ENCODE data around the gene DRAP1. TPM values are rescaled to one million over a fixed set of nuclear protein-coding genes. Genes with fewer than 3 reads are reported as not detected.

The DRAP1 gene
- total and polyA plus RNA-seq, 4 experiments from 2014 or later: 78.2 to 102 (median 84.6) TPM

GRCh38 chr11:65872586-65873317, 46.5 kb upstream of the DRAP1 start, which contains the start of gene EFEMP2:
Gene EFEMP2 (minus strand): TSS chr11:65872800. CDS start chr11:65872354, 446 bp downstream.
- peak within 1 kb of the TSS; percentile 77 for H3K27ac ChIP-seq (ENCODE audit: low read depth, low read length)
- H3K27ac Mint-ChIP-seq: peak within 1 kb of the TSS; percentile 85 to 96 (median 94)
- ChIA-PET CTCF (ENCODE audit: partially characterized antibody) (interaction anchor here (1.9 to 6.6 kb wide), 2 partner anchors 13 to 15 kb away, joined by 29 to 104 read pairs; partner anchors contain the start of genes CCDC85B, FIBP and MUS81), POLR2A (ENCODE audit: partially characterized antibody) (interaction anchor here (0.6 to 11.3 kb wide), 14 partner anchors 9 to 300 kb away, joined by 3 to 222 read pairs (median 6); partner anchors contain the start of genes BANF1, C11orf68, CCDC85B and CFL1)
- H3K27me3 ChIP-seq (ENCODE audit: insufficient read depth, low read length): no peaks in the 10 kb centered on the region
- peak in 1 of 5 donors; percentile 38 for DNase-seq
- peaks cover 7 to 41% (median 20%) of the 10 kb centered on the region in 4 donors for H3K4me1 Mint-ChIP-seq
- no peaks in the 10 kb centered on the region for H3K36me3 Mint-ChIP-seq
- H3K4me3 Mint-ChIP-seq: peak within 1 kb of the TSS; percentile 71 to 95 (median 89)
- intact Hi-C loops (cut with micrococcal nuclease): loop anchor here (2.0 kb wide), 2 partner anchors 14 to 16 kb away; partner anchors contain the start of genes CFL1 and FIBP
- H3K4me1 ChIP-seq (ENCODE audit: insufficient read depth, low read length): peaks cover 20% of the 10 kb centered on the region
- no peaks in the 10 kb centered on the region for H3K27me3 Mint-ChIP-seq
- peak within 1 kb of the TSS; percentile 57 to 69 for H3K4me3 ChIP-seq (ENCODE audit: low read length in 2 of 2)
- no peaks in the 10 kb centered on the region for H3K36me3 ChIP-seq (ENCODE audit: insufficient read depth, low read length)
- H3K9me3 ChIP-seq (ENCODE audit: control insufficient read depth in 1 of 2, low read length in 2 of 2): no peaks in the 10 kb centered on the region
- H3K9me3 Mint-ChIP-seq: no peaks in the 10 kb centered on the region

GRCh38 chr11:65873318-65874156, 45.7 kb upstream of the DRAP1 start:
- Mint-ChIP-seq H3K4me1 (peaks cover 7 to 45% (median 20%) of the 10 kb centered on the region in 4 donors), H3K27ac (peak overlapping the region; percentile 85 to 96 (median 94)), H3K36me3 (no peaks in the 10 kb centered on the region), H3K4me3 (peak overlapping the region; percentile 71 to 95 (median 89)), H3K27me3 (no peaks in the 10 kb centered on the region), H3K9me3 (no peaks in the 10 kb centered on the region)
- CTCF ChIA-PET (ENCODE audit: partially characterized antibody): interaction anchor here (0.8 to 6.6 kb wide), 3 partner anchors 14 to 112 kb away, joined by 3 to 104 read pairs (median 30); partner anchors contain the start of genes CCDC85B, FIBP and MUS81
- POLR2A ChIA-PET (ENCODE audit: partially characterized antibody): interaction anchor here (0.6 to 11.3 kb wide), 17 partner anchors 10 to 301 kb away, joined by 3 to 222 read pairs (median 3); partner anchors contain the start of genes BANF1, C11orf68, CCDC85B and CFL1
- peak; percentile 94 to 99 (median 96) for DNase-seq
- no peaks in the 10 kb centered on the region for H3K27me3 ChIP-seq (ENCODE audit: insufficient read depth, low read length)
- H3K27ac ChIP-seq (ENCODE audit: low read depth, low read length): peak overlapping the region; percentile 77
- no peaks in the 10 kb centered on the region for H3K9me3 ChIP-seq (ENCODE audit: control insufficient read depth in 1 of 2, low read length in 2 of 2)
- H3K36me3 ChIP-seq (ENCODE audit: insufficient read depth, low read length): no peaks in the 10 kb centered on the region
- H3K4me1 ChIP-seq (ENCODE audit: insufficient read depth, low read length): peaks cover 20% of the 10 kb centered on the region
- intact Hi-C loops (cut with micrococcal nuclease): loop anchor here (2.0 kb wide), 2 partner anchors 15 kb away; partner anchors contain the start of genes CFL1 and FIBP
- H3K4me3 ChIP-seq (ENCODE audit: low read length in 2 of 2): peak overlapping the region; percentile 57 to 69

- H3K27ac Mint-ChIP-seq: peak within 1 kb of the TSS; percentile 61 to 91 (median 83)
- H3K27me3 Mint-ChIP-seq: no peaks in the 10 kb centered on the region
- peaks cover 3 to 15% of the 10 kb centered on the region in 2 donors for H3K36me3 Mint-ChIP-seq
- Histone ChIP-seq H3K4me1 (ENCODE audit: insufficient read depth, low read length) (peaks cover 34% of the 10 kb centered on the region), H3K4me3 (ENCODE audit: low read length in 2 of 2) (peak within 1 kb of the TSS in 1 of 2 donors; percentile 17), H3K27me3 (ENCODE audit: insufficient read depth, low read length) (no peaks in the 10 kb centered on the region), H3K27ac (ENCODE audit: low read depth, low read length) (peak within 1 kb of the TSS; percentile 45), H3K9me3 (ENCODE audit: control insufficient read depth in 1 of 2, low read length in 2 of 2) (no peaks in the 10 kb centered on the region), H3K36me3 (ENCODE audit: insufficient read depth, low read length) (peaks cover 9% of the 10 kb centered on the region)
- intact Hi-C loops (cut with micrococcal nuclease): no loop called here
- peaks cover 6 to 44% (median 21%) of the 10 kb centered on the region in 4 donors for H3K4me1 Mint-ChIP-seq
- CTCF ChIA-PET (ENCODE audit: partially characterized antibody): interaction anchor here (1.0 to 15.3 kb wide), 4 partner anchors 9 to 20 kb away, joined by 3 to 281 read pairs (median 6); partner anchors contain the start of genes CCDC85B, CFL1, FIBP and MUS81
- peak in 2 of 5 donors; percentile 24 to 71 for DNase-seq
- POLR2A ChIA-PET (ENCODE audit: partially characterized antibody): interaction anchor here (1.2 to 17.4 kb wide), 4 partner anchors 8 to 168 kb away, joined by 3 to 435 read pairs (median 16); partner anchors contain the start of genes CCDC85B, CFL1, FIBP and KAT5
- peak within 1 kb of the TSS in 7 of 8 donors; percentile 55 to 84 (median 69) for H3K4me3 Mint-ChIP-seq
- H3K9me3 Mint-ChIP-seq: no peaks in the 10 kb centered on the region
These were observed 39.6 kb upstream of the DRAP1 start, which contains the start of gene CTSW for GRCh38 chr11:65879617-65880016. Gene CTSW (plus strand): TSS chr11:65879837. CDS start chr11:65879855, 18 bp downstream.

GRCh38 chr11:65880027-65880426, 39.2 kb upstream of the DRAP1 start:
- peak overlapping the region in 1 of 2 donors; percentile 17 for H3K4me3 ChIP-seq (ENCODE audit: low read length in 2 of 2)
- peaks cover 38% of the 10 kb centered on the region for H3K4me1 ChIP-seq (ENCODE audit: insufficient read depth, low read length)
- intact Hi-C loops (cut with micrococcal nuclease): no loop called here
- H3K27me3 ChIP-seq (ENCODE audit: insufficient read depth, low read length): no peaks in the 10 kb centered on the region
- peak overlapping the region; percentile 45 for H3K27ac ChIP-seq (ENCODE audit: low read depth, low read length)
- Mint-ChIP-seq H3K36me3 (peaks cover 4 to 19% of the 10 kb centered on the region in 2 donors), H3K4me1 (peaks cover 9 to 49% (median 24%) of the 10 kb centered on the region in 4 donors), H3K9me3 (no peaks in the 10 kb centered on the region), H3K27ac (peak overlapping the region in 6 of 7 donors; percentile 22 to 91 (median 83)), H3K4me3 (peak overlapping the region in 7 of 8 donors; percentile 55 to 84 (median 69)), H3K27me3 (no peaks in the 10 kb centered on the region)
- no peak for DNase-seq
- no peaks in the 10 kb centered on the region for H3K9me3 ChIP-seq (ENCODE audit: control insufficient read depth in 1 of 2, low read length in 2 of 2)
- ChIA-PET CTCF (ENCODE audit: partially characterized antibody) (interaction anchor here (1.0 to 15.3 kb wide), 3 partner anchors 8 to 20 kb away, joined by 3 to 281 read pairs (median 4); partner anchors contain the start of genes CCDC85B, CFL1, FIBP and MUS81), POLR2A (ENCODE audit: partially characterized antibody) (interaction anchor here (1.2 to 17.4 kb wide), 4 partner anchors 8 to 168 kb away, joined by 3 to 435 read pairs (median 16); partner anchors contain the start of genes CCDC85B, CFL1, FIBP and KAT5)
- peaks cover 9% of the 10 kb centered on the region for H3K36me3 ChIP-seq (ENCODE audit: insufficient read depth, low read length)

GRCh38 chr11:65880844-65881421, 38.3 kb upstream of the DRAP1 start:
- Histone ChIP-seq H3K4me3 (ENCODE audit: low read length in 2 of 2) (no peak overlapping the region), H3K27me3 (ENCODE audit: insufficient read depth, low read length) (no peaks in the 10 kb centered on the region), H3K9me3 (ENCODE audit: control insufficient read depth in 1 of 2, low read length in 2 of 2) (no peaks in the 10 kb centered on the region), H3K36me3 (ENCODE audit: insufficient read depth, low read length) (peaks cover 12% of the 10 kb centered on the region), H3K4me1 (ENCODE audit: insufficient read depth, low read length) (peaks cover 40% of the 10 kb centered on the region), H3K27ac (ENCODE audit: low read depth, low read length) (peak overlapping the region; percentile 41)
- DNase-seq: no peak
- ChIA-PET CTCF (ENCODE audit: partially characterized antibody) (interaction anchor here (1.2 to 15.3 kb wide), 3 partner anchors 10 to 108 kb away, joined by 4 to 281 read pairs (median 255); partner anchors contain the start of genes CCDC85B, CFL1 and MUS81), POLR2A (ENCODE audit: partially characterized antibody) (interaction anchor here (1.2 to 17.4 kb wide), 3 partner anchors 9 to 169 kb away, joined by 3 to 435 read pairs (median 29); partner anchors contain the start of genes CCDC85B, CFL1, FIBP and KAT5)
- Mint-ChIP-seq H3K4me1 (peaks cover 11 to 53% (median 26%) of the 10 kb centered on the region in 4 donors), H3K4me3 (peak overlapping the region in 3 of 8 donors; percentile 36 to 84 (median 75)), H3K9me3 (no peaks in the 10 kb centered on the region), H3K27me3 (no peaks in the 10 kb centered on the region), H3K27ac (peak overlapping the region; percentile 29 to 83 (median 67)), H3K36me3 (peaks cover 4 to 22% of the 10 kb centered on the region in 2 donors)
- intact Hi-C loops (cut with micrococcal nuclease): no loop called here
